Measurements from ENCODE around the gene PIERCE2.
"Not testable (repeated sequence)": the region's sequence is repeated elsewhere in the genome, so short reads cannot be mapped to it uniquely, and the experiment has no call there.

Gene PIERCE2

GRCh38 chr15:55434989-55435825 is 26.9 kb downstream of the PIERCE2 start:
- DNase-seq: peak; percentile 13 to 28

- DNase-seq: not testable (repeated sequence)
Measured at GRCh38 chr15:55443141-55443540, 34.8 kb downstream of the PIERCE2 start.

GRCh38 chr15:55445936-55446335 is 37.6 kb downstream of the PIERCE2 start:
- DNase-seq: not testable (repeated sequence)

- not testable (repeated sequence) for DNase-seq
Measured at GRCh38 chr15:55446379-55447029, 38.2 kb downstream of the PIERCE2 start.

GRCh38 chr15:55447030-55447394 is 38.7 kb downstream of the PIERCE2 start:
- DNase-seq: not testable (repeated sequence)

DNA sequence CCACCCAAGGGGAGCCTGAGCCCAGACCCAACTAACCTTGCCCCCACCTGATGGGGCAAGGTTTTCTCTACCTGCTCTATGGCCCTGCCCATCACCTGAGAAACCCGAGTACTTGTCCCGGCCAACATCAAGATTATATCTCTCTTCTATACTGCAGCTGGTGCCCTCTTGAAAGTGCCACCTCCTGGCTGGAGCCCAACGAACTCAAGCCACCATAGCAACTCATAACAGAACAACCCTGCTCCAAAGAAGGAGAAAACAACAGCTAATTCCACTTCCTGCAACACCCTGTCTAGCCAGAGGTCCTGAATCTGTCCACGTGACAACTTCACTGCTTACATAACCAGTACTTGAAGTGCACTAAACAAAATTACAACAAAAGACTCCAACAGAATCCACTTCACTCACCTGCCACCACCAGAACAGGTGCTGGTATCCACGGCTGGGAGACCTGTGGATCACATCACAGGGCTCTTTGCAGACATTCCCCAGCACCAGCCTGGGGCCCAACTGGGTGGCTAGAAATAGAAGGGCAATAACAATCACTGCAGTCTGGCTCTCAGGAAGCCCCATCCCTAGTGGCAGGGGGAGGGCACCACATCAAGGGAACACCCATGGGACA is 49.2 kb downstream of the PIERCE2 start:
- DNase-seq: peak; percentile 45 to 50

- DNase-seq: no peak
Measured at GRCh38 chr15:55461447-55461846, 53.2 kb downstream of the PIERCE2 start.

DNA sequence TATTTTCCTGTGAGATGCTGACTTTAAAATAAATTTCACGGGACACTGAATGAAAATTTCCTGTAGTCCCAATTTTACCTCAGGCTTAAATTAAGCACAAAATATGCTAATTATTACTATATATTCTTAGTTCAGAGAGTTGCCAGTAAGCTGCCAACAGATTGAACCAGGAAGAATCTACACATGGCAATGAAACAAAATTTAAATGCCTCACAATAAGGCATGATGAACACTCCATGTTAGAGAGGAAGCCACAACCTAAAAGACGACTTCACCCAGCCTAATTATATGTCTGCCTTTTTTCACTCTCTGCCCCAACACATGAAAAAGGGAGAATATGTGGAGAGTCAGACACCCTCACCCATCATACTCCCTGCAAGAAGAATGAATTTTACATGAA is 60.0 kb downstream of the PIERCE2 start:
- DNase-seq: no peak
